Anterior cingulate cortex (tissue), 58 donors: ENCODE measurements around the gene BACE1.
"Not testable (repeated sequence)": the region's sequence is repeated elsewhere in the genome, so short reads cannot be mapped to it uniquely, and the experiment has no call there.

Source experiments
- DNase-seq, 58 donors: peaks; one replicate each; lab custom pipeline; 2025; lab: John Stamatoyannopoulos, UW

The BACE1 gene

GRCh38 chr11:117281869-117282268 lies 34.2 kb downstream of the BACE1 start:
- DNase-seq, result no peak

- DNase-seq, result peak in 1 of 58 donors; percentile 3
These were observed 34.9 kb downstream of the BACE1 start for GRCh38 chr11:117281159-117281558.

GRCh38 chr11:117279711-117280376 lies 36.2 kb downstream of the BACE1 start:
- no peak for DNase-seq

GRCh38 chr11:117278347-117278746 lies 37.7 kb downstream of the BACE1 start:
- DNase-seq, result no peak

- DNase-seq, result no peak
These were observed 42.3 kb downstream of the BACE1 start for GRCh38 chr11:117273550-117274289.

- not testable (repeated sequence) for DNase-seq
These were observed 43.9 kb downstream of the BACE1 start for GRCh38 chr11:117272175-117272574.

GRCh38 chr11:117271208-117271607 lies 44.8 kb downstream of the BACE1 start:
- no peak for DNase-seq

GRCh38 chr11:117269856-117270255 lies 46.2 kb downstream of the BACE1 start:
- DNase-seq, result no peak

- no peak for DNase-seq
These were observed 50.3 kb downstream of the BACE1 start for GRCh38 chr11:117265745-117266144.

GRCh38 chr11:117264624-117265323 lies 51.3 kb downstream of the BACE1 start:
- not testable (repeated sequence) for DNase-seq

GRCh38 chr11:117259417-117259816 lies 56.6 kb downstream of the BACE1 start:
- no peak for DNase-seq

GRCh38 chr11:117258576-117258975 lies 57.5 kb downstream of the BACE1 start:
- DNase-seq, result no peak

GRCh38 chr11:117256573-117256972 lies 59.5 kb downstream of the BACE1 start:
- no peak for DNase-seq

GRCh38 chr11:117255966-117256365 lies 60.1 kb downstream of the BACE1 start:
- no peak for DNase-seq

- DNase-seq, result no peak
These were observed 64.5 kb downstream of the BACE1 start for GRCh38 chr11:117251506-117251905.

- no peak for DNase-seq
These were observed 66.5 kb downstream of the BACE1 start for GRCh38 chr11:117249571-117249970.

GRCh38 chr11:117248341-117248740 lies 67.7 kb downstream of the BACE1 start:
- DNase-seq, result no peak

- DNase-seq, result no peak
These were observed 76.8 kb downstream of the BACE1 start for GRCh38 chr11:117239295-117239694.

- no peak for DNase-seq
These were observed 77.8 kb downstream of the BACE1 start for GRCh38 chr11:117238221-117238620.
